ENCODE measurements around the gene DGAT2L6.
A peak's percentile ranks its signal among the peaks of the same experiment; 100 is the strongest.

The DGAT2L6 gene
- 0 to 0.10 (median 0) reads per million in 9 experiments for total RNA-seq

DNA sequence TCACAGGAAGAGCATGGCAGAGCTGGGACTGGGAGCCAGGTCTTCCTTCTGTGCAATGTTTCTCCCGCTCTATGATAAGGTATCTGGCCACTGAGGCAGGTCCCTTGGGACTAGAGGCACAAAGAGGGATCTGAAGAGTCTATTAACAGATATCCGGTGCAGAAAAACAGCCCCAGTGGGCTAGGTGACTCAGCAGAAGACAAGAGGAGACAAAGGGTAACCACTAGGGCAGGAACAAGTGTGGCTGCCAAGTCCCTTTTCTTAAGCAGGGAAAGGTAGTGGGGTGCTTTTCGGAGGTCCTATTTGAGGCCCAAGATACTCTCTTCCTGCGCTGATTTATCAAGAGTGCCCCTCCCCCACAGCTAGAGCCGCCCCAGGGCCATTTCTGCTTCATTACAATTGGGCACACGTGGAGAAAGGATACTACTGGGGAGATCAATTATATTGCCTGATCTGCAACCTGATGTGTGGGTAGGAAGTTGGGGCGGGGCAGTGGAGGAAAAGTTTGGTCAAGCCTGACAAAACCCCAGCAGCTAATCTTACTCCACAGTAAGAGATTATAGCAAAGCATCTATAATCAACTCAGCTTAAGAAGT, at the start of gene DGAT2L6:
TSS of gene DGAT2L6 (plus strand) at position 546 of the 596 bp plus-strand sequence. CDS start 100 bp downstream, outside the sequence.
- no peak for DNase-seq
- no peak within 1 kb of the TSS for H3K4me3 Mint-ChIP-seq
- H3K9me3 Mint-ChIP-seq = no peaks in the 10 kb centered on the region
- no peaks in the 10 kb centered on the region for H3K4me1 Mint-ChIP-seq (ENCODE audit: low read depth in 2 of 2)
- no peak for ATAC-seq (replicated peaks)
- H3K27ac Mint-ChIP-seq = no peak within 1 kb of the TSS
- no peaks in the 10 kb centered on the region for H3K27me3 Mint-ChIP-seq
- no peaks in the 10 kb centered on the region for H3K36me3 Mint-ChIP-seq (ENCODE audit: insufficient read depth)

GRCh38 chrX:70128071-70128470, 49.2 kb upstream of the DGAT2L6 start:
- Mint-ChIP-seq H3K4me3 (no peak overlapping the region), H3K27ac (no peak overlapping the region), H3K4me1 (ENCODE audit: low read depth in 2 of 2) (peaks cover 2 to 4% of the 10 kb centered on the region in 2 donors), H3K36me3 (ENCODE audit: insufficient read depth) (peaks cover 3% of the 10 kb centered on the region), H3K27me3 (no peaks in the 10 kb centered on the region), H3K9me3 (no peaks in the 10 kb centered on the region)
- DNase-seq (no peak), ATAC-seq (replicated peaks) (no peak)

DNA sequence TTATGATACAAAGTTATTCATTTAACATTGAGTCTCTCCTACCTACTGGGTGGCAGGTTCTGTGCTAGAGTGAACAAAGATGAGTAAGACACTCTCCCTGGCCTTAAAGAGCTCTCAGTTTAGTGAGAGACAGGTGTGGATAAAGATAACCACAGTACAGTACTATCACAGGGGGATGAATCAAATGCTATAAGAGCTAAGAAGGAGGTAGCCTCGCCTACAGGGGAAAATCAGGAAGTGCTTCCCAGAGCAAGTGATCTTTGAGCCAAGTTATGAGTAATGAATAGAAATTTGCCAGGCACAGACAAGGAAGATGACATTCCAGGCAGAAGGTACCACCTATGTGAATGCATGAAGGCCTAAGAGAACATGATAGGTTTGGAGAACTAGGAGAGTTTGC, 47.5 kb upstream of the DGAT2L6 start:
- no peaks in the 10 kb centered on the region for H3K27me3 Mint-ChIP-seq
- H3K27ac Mint-ChIP-seq = no peak overlapping the region
- H3K4me1 Mint-ChIP-seq (ENCODE audit: low read depth in 2 of 2) = peaks cover 7 to 9% of the 10 kb centered on the region in 2 donors
- H3K4me3 Mint-ChIP-seq = no peak overlapping the region
- H3K36me3 Mint-ChIP-seq (ENCODE audit: insufficient read depth) = peaks cover 14% of the 10 kb centered on the region
- no peaks in the 10 kb centered on the region for H3K9me3 Mint-ChIP-seq
- DNase-seq = no peak
- ATAC-seq (replicated peaks) = no peak

DNA sequence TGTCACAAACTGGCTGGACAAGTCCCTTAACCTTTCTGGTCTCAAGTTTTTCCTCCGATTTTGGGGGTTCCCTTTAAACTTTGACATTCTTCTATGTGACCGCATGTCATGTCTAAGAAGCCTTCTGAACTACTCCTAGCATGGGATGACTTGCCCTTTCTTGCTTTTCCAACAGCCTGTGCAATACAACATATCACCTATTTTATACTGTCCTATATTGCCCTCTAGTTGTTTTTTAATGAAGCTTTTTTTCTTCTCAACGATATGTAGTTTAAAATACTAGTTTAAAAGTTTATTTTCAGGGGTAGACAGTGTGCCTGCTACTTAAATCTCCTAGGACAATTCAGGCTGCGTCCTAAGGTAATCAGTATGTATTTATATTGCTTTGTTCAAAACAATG, 45.1 kb upstream of the DGAT2L6 start:
- H3K4me1 Mint-ChIP-seq (ENCODE audit: low read depth in 2 of 2) = peaks cover 19 to 20% of the 10 kb centered on the region in 2 donors

DNA sequence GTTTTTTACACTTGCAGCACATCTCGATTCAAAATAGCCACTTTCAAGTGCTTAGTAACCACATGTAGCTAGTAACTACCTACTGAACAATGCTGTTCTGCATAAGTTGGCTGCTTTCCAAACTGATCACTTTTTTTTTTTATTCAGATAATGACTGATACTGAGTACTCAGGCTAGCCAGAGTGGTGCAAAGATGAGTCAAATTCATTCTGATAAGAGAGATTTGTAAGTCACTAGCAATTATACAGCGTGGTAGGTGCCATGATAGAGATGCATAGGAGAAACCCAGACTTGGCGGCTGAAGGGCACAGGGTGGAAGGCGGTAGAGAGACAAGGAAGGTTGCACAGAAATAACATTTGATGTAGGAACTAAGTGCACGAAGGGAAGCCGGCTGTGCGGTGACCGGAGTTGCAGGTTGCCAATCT, 44.4 kb upstream of the DGAT2L6 start:
- peak overlapping the region; percentile 93 to 98 for H3K27ac Mint-ChIP-seq

More for the DNA sequence above, 45.1 kb upstream of the DGAT2L6 start:
- Mint-ChIP-seq H3K4me3 (peak overlapping the region; percentile 83 to 94), H3K27me3 (no peaks in the 10 kb centered on the region), H3K9me3 (no peaks in the 10 kb centered on the region), H3K27ac (peak overlapping the region; percentile 85 to 93), H3K36me3 (ENCODE audit: insufficient read depth) (peaks cover 29% of the 10 kb centered on the region)
- no peak for DNase-seq
- no peak for ATAC-seq (replicated peaks)

DNA sequence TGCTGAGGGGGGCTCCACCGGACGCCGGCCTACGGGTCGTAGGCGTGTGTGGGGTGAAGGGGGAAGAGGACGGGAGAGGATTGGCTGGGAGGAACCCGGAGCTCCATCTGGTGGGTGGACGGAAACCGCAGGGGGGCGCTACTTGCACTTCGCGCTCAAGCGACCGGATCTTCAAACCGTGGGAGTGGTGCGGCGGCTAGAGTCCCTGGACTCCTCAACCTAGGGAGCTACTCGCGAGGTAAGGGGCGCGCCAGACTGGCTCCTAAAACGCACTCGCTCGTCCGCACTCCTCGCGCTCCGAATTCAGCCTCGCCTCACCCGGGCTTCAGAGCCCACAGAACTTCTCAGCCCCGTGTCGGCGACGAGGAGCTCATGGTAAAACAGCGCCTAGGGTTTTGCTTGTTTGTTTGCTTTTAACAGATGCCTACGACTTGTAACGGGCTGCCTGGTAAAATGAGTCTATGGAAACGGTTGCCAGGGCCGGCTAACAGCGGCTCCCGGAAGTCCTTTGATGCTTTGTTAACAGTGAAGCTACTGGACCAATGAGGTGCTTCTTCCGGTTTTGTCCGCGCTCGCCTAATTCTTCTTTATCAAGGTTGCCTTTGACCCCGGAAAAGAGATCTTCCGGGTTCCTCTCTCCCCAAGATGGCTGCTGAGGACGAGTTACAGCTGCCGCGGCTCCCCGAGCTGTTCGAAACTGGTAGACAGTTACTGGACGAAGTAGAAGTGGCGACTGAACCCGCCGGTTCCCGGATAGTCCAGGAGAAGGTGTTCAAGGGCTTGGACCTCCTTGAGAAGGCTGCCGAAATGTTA, 43.8 kb upstream of the DGAT2L6 start, which contains the start of gene IGBP1:
TSS of gene IGBP1 (plus strand) at position 145 of the 813 bp plus-strand sequence. CDS start at position 646, 501 bp downstream.
- Mint-ChIP-seq H3K36me3 (ENCODE audit: insufficient read depth) (peaks cover 38% of the 10 kb centered on the region), H3K27me3 (no peaks in the 10 kb centered on the region), H3K27ac (peak within 1 kb of the TSS; percentile 93 to 98), H3K4me3 (peak within 1 kb of the TSS; percentile 83 to 94), H3K4me1 (ENCODE audit: low read depth in 2 of 2) (peaks cover 19 to 22% of the 10 kb centered on the region in 2 donors), H3K9me3 (no peaks in the 10 kb centered on the region)
- DNase-seq (peak; percentile 65 to 70 (median 66)), ATAC-seq (replicated peaks) (peak; percentile 82)

More for the DNA sequence above, 44.4 kb upstream of the DGAT2L6 start:
- ATAC-seq (replicated peaks) = no peak
- Mint-ChIP-seq H3K4me3 (peak overlapping the region; percentile 83 to 94), H3K4me1 (ENCODE audit: low read depth in 2 of 2) (peaks cover 19 to 22% of the 10 kb centered on the region in 2 donors), H3K36me3 (ENCODE audit: insufficient read depth) (peaks cover 36% of the 10 kb centered on the region), H3K9me3 (no peaks in the 10 kb centered on the region), H3K27me3 (no peaks in the 10 kb centered on the region)
- DNase-seq = no peak

DNA sequence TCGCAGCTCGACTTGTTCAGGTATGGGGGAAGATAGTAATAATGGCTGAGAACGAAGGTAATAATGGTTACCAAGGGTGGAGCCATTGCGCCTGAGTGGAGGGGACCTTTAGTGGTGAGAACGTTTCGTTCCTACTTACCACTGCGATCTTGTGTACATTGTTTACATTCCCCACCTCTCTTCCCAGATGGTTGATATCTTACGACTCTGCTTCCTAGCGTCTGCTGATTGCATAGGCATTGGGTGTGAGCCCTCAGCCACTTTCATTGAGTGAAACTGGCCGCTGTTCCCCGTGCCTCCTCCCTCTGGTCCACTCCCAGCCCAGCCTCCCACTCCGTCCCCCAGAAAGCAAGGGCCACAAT, 43.2 kb upstream of the DGAT2L6 start:
- no peaks in the 10 kb centered on the region for H3K9me3 Mint-ChIP-seq
- peak; percentile 11 for ATAC-seq (replicated peaks)
- no peaks in the 10 kb centered on the region for H3K27me3 Mint-ChIP-seq
- peak overlapping the region; percentile 93 to 98 for H3K27ac Mint-ChIP-seq
- DNase-seq = peak in 1 of 3 experiments; percentile 0
- H3K36me3 Mint-ChIP-seq (ENCODE audit: insufficient read depth) = peaks cover 38% of the 10 kb centered on the region
- H3K4me1 Mint-ChIP-seq (ENCODE audit: low read depth in 2 of 2) = peaks cover 19 to 22% of the 10 kb centered on the region in 2 donors
- H3K4me3 Mint-ChIP-seq = peak overlapping the region; percentile 83 to 94

- H3K36me3 Mint-ChIP-seq (ENCODE audit: insufficient read depth) = peaks cover 40% of the 10 kb centered on the region
- DNase-seq = no peak
Observed at GRCh38 chrX:70138622-70139021, 38.7 kb upstream of the DGAT2L6 start.

GRCh38 chrX:70139736-70140135, 37.5 kb upstream of the DGAT2L6 start:
- no peak for DNase-seq
- Mint-ChIP-seq H3K36me3 (ENCODE audit: insufficient read depth) (peaks cover 34% of the 10 kb centered on the region), H3K9me3 (no peaks in the 10 kb centered on the region), H3K4me1 (ENCODE audit: low read depth in 2 of 2) (peaks cover 22 to 29% of the 10 kb centered on the region in 2 donors), H3K4me3 (no peak overlapping the region), H3K27ac (peak overlapping the region in 1 of 2 donors; percentile 26), H3K27me3 (no peaks in the 10 kb centered on the region)
- ATAC-seq (replicated peaks) = no peak

More at GRCh38 chrX:70138622-70139021, 38.7 kb upstream of the DGAT2L6 start:
- H3K4me1 Mint-ChIP-seq (ENCODE audit: low read depth in 2 of 2) = peaks cover 29 to 32% of the 10 kb centered on the region in 2 donors
- H3K4me3 Mint-ChIP-seq = no peak overlapping the region
- ATAC-seq (replicated peaks) = no peak
- H3K27ac Mint-ChIP-seq = no peak overlapping the region
- no peaks in the 10 kb centered on the region for H3K27me3 Mint-ChIP-seq
- H3K9me3 Mint-ChIP-seq = no peaks in the 10 kb centered on the region

DNA sequence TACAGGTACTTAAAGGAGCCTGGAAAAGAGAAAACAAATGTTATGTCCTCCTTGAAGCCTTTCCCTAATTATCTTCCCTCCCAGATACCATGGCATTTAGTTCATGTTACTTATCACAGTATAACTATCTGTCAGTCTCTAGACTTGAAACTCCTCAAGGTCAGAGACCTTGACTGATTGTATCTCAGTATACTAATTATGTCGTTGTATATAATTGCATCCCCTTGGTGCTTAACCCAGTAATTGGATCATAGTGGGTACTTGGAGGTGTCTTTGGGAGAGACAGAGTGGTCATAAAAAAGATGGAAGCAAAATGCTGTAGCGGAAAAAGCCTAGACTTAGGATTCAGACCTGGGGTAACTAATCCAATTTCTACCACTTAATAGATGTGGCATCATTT, 35.9 kb upstream of the DGAT2L6 start:
- Mint-ChIP-seq H3K27ac (no peak overlapping the region), H3K4me1 (ENCODE audit: low read depth in 2 of 2) (peaks cover 18 to 22% of the 10 kb centered on the region in 2 donors), H3K4me3 (no peak overlapping the region), H3K9me3 (no peaks in the 10 kb centered on the region), H3K27me3 (no peaks in the 10 kb centered on the region), H3K36me3 (ENCODE audit: insufficient read depth) (peaks cover 26% of the 10 kb centered on the region)
- no peak for ATAC-seq (replicated peaks)
- no peak for DNase-seq

- Mint-ChIP-seq H3K36me3 (ENCODE audit: insufficient read depth) (peaks cover 20% of the 10 kb centered on the region), H3K27me3 (no peaks in the 10 kb centered on the region), H3K4me3 (no peak overlapping the region), H3K27ac (no peak overlapping the region), H3K4me1 (ENCODE audit: low read depth in 2 of 2) (no peaks in the 10 kb centered on the region), H3K9me3 (no peaks in the 10 kb centered on the region)
- no peak for ATAC-seq (replicated peaks)
- DNase-seq = no peak
Observed at GRCh38 chrX:70166601-70167590, 10.4 kb upstream of the DGAT2L6 start.

DNA sequence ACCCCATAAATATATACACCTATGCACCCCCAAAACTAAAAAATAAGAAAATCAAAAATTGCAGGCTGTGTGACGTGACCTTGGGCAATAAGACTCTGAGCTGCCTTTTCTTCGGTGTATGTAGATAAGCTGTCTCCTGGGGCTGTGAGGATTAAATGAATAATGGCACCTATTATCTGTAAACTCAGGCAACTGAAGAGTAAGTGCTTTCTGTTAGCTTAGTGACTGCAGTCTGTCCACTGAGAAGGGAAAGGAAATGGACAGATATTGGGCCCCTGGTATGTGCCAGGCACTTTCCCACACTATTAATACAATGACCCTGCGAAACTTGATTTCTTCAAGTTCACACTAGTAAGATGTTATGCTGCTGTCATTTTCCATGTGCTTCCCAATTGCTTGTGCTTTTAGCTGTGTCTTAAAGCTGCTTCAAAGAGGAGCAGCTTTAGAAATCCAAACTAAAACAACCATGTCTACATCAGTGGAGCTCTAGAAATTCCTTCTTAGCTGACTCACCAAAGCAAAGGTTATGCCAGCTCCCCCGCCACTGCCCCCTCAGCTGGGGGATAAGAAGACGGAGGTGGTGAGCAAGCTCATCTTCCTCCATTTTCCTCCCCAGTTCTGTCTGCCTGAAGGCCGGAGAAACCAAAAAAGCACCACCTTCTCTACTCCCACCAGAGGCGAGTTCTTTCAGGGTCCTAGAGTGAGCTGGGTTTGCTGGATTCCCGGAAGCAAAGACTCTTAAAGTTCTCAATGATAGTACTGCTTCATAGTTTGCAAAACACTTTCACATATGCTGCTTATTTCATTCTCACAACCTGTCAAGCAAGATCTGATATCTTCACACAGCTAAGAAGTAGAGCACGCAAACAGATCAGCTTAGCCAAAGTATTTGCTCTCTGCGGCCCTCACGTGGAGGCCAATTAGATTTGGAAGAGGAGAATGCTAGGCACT, 8.8 kb upstream of the DGAT2L6 start:
- Mint-ChIP-seq H3K4me1 (ENCODE audit: low read depth in 2 of 2) (no peaks in the 10 kb centered on the region), H3K27me3 (no peaks in the 10 kb centered on the region), H3K27ac (no peak overlapping the region), H3K9me3 (no peaks in the 10 kb centered on the region), H3K4me3 (no peak overlapping the region), H3K36me3 (ENCODE audit: insufficient read depth) (peaks cover 20% of the 10 kb centered on the region)
- DNase-seq (no peak), ATAC-seq (replicated peaks) (no peak)
